ENCODE measurements around the gene GPR89A. TPM values are rescaled to one million over a fixed set of nuclear protein-coding genes. Genes with fewer than 3 reads are reported as not detected.

The GPR89A gene
- total and polyA plus RNA-seq, 2 donors = 21.3 to 25.2 TPM

- H3K9me3 ChIP-seq (ENCODE audit: control insufficient read depth in 2 of 2, insufficient read depth in 1 of 2, low read length in 1 of 2) = no peaks in the 10 kb centered on the region
- no peaks in the 10 kb centered on the region for H3K27me3 ChIP-seq (ENCODE audit: control insufficient read depth in 2 of 2, insufficient read depth in 1 of 2, low read length in 1 of 2)
- DNase-seq (ENCODE audit: low read depth in 6 of 9, low spot score in 9 of 9) = no peak
- no peaks in the 10 kb centered on the region for H3K36me3 ChIP-seq (ENCODE audit: control insufficient read depth in 2 of 2, insufficient read depth in 2 of 2, low read length in 1 of 2)
- H3K4me1 ChIP-seq (ENCODE audit: control insufficient read depth in 2 of 2, insufficient read depth in 2 of 2, low read length in 2 of 2) = peaks cover 0 to 15% of the 10 kb centered on the region in 2 donors
- 95% methylated on average over 11 of the region's 11 CpGs for WGBS
- no peak overlapping the region for H3K4me3 ChIP-seq (ENCODE audit: low read length in 2 of 2)
- H3K27ac ChIP-seq (ENCODE audit: low read depth in 1 of 2, low read length in 1 of 2) = no peak overlapping the region
These were observed 85.1 kb downstream of the GPR89A start for GRCh38 chr1:145692785-145693443.

- no peak for DNase-seq (ENCODE audit: low read depth in 6 of 9, low spot score in 9 of 9)
- peaks cover 0 to 3% of the 10 kb centered on the region in 2 donors for H3K4me1 ChIP-seq (ENCODE audit: control insufficient read depth in 2 of 2, insufficient read depth in 2 of 2, low read length in 2 of 2)
- WGBS = 93% methylated on average over 5 of the region's 5 CpGs
- no peaks in the 10 kb centered on the region for H3K36me3 ChIP-seq (ENCODE audit: control insufficient read depth in 2 of 2, insufficient read depth in 2 of 2, low read length in 1 of 2)
- H3K9me3 ChIP-seq (ENCODE audit: control insufficient read depth in 2 of 2, insufficient read depth in 1 of 2, low read length in 1 of 2) = no peaks in the 10 kb centered on the region
- H3K27ac ChIP-seq (ENCODE audit: low read depth in 1 of 2, low read length in 1 of 2) = no peak overlapping the region
- H3K27me3 ChIP-seq (ENCODE audit: control insufficient read depth in 2 of 2, insufficient read depth in 1 of 2, low read length in 1 of 2) = no peaks in the 10 kb centered on the region
- H3K4me3 ChIP-seq (ENCODE audit: low read length in 2 of 2) = no peak overlapping the region
These were observed 88.2 kb downstream of the GPR89A start for GRCh38 chr1:145695821-145696629.

- Histone ChIP-seq H3K27ac (ENCODE audit: low read depth in 1 of 2, low read length in 1 of 2) (no peak overlapping the region), H3K4me1 (ENCODE audit: control insufficient read depth in 2 of 2, insufficient read depth in 2 of 2, low read length in 2 of 2) (no peaks in the 10 kb centered on the region), H3K27me3 (ENCODE audit: control insufficient read depth in 2 of 2, insufficient read depth in 1 of 2, low read length in 1 of 2) (no peaks in the 10 kb centered on the region), H3K9me3 (ENCODE audit: control insufficient read depth in 2 of 2, insufficient read depth in 1 of 2, low read length in 1 of 2) (no peaks in the 10 kb centered on the region), H3K4me3 (ENCODE audit: low read length in 2 of 2) (no peak overlapping the region), H3K36me3 (ENCODE audit: control insufficient read depth in 2 of 2, insufficient read depth in 2 of 2, low read length in 1 of 2) (no peaks in the 10 kb centered on the region)
- no peak for DNase-seq (ENCODE audit: low read depth in 6 of 9, low spot score in 9 of 9)
- WGBS = 95% methylated on average over 3 of the region's 3 CpGs
These were observed 88.8 kb downstream of the GPR89A start for GRCh38 chr1:145696630-145696960.

- H3K27me3 ChIP-seq (ENCODE audit: control insufficient read depth in 2 of 2, insufficient read depth in 1 of 2, low read length in 1 of 2) = no peaks in the 10 kb centered on the region
- no peak for DNase-seq (ENCODE audit: low read depth in 6 of 9, low spot score in 9 of 9)
- H3K27ac ChIP-seq (ENCODE audit: low read depth in 1 of 2, low read length in 1 of 2) = no peak overlapping the region
- no peaks in the 10 kb centered on the region for H3K4me1 ChIP-seq (ENCODE audit: control insufficient read depth in 2 of 2, insufficient read depth in 2 of 2, low read length in 2 of 2)
- no peak overlapping the region for H3K4me3 ChIP-seq (ENCODE audit: low read length in 2 of 2)
- H3K36me3 ChIP-seq (ENCODE audit: control insufficient read depth in 2 of 2, insufficient read depth in 2 of 2, low read length in 1 of 2) = no peaks in the 10 kb centered on the region
- no peaks in the 10 kb centered on the region for H3K9me3 ChIP-seq (ENCODE audit: control insufficient read depth in 2 of 2, insufficient read depth in 1 of 2, low read length in 1 of 2)
- WGBS = 93% methylated on average over 2 of the region's 2 CpGs
These were observed 93.6 kb downstream of the GPR89A start for GRCh38 chr1:145701306-145701862.

- DNase-seq (ENCODE audit: low read depth in 6 of 9, low spot score in 9 of 9) = no peak
- 90% methylated on average over 2 of the region's 2 CpGs for WGBS
- H3K9me3 ChIP-seq (ENCODE audit: control insufficient read depth in 2 of 2, insufficient read depth in 1 of 2, low read length in 1 of 2) = no peaks in the 10 kb centered on the region
- H3K27me3 ChIP-seq (ENCODE audit: control insufficient read depth in 2 of 2, insufficient read depth in 1 of 2, low read length in 1 of 2) = no peaks in the 10 kb centered on the region
- no peaks in the 10 kb centered on the region for H3K4me1 ChIP-seq (ENCODE audit: control insufficient read depth in 2 of 2, insufficient read depth in 2 of 2, low read length in 2 of 2)
- no peaks in the 10 kb centered on the region for H3K36me3 ChIP-seq (ENCODE audit: control insufficient read depth in 2 of 2, insufficient read depth in 2 of 2, low read length in 1 of 2)
- no peak overlapping the region for H3K27ac ChIP-seq (ENCODE audit: low read depth in 1 of 2, low read length in 1 of 2)
- H3K4me3 ChIP-seq (ENCODE audit: low read length in 2 of 2) = no peak overlapping the region
These were observed 94.3 kb downstream of the GPR89A start for GRCh38 chr1:145702052-145702451.

GRCh38 chr1:145702826-145703225 is 95.0 kb downstream of the GPR89A start:
- DNase-seq (ENCODE audit: low read depth in 6 of 9, low spot score in 9 of 9) = no peak
- Histone ChIP-seq H3K27me3 (ENCODE audit: control insufficient read depth in 2 of 2, insufficient read depth in 1 of 2, low read length in 1 of 2) (no peaks in the 10 kb centered on the region), H3K27ac (ENCODE audit: low read depth in 1 of 2, low read length in 1 of 2) (no peak overlapping the region), H3K9me3 (ENCODE audit: control insufficient read depth in 2 of 2, insufficient read depth in 1 of 2, low read length in 1 of 2) (no peaks in the 10 kb centered on the region), H3K4me3 (ENCODE audit: low read length in 2 of 2) (no peak overlapping the region), H3K36me3 (ENCODE audit: control insufficient read depth in 2 of 2, insufficient read depth in 2 of 2, low read length in 1 of 2) (no peaks in the 10 kb centered on the region), H3K4me1 (ENCODE audit: control insufficient read depth in 2 of 2, insufficient read depth in 2 of 2, low read length in 2 of 2) (no peaks in the 10 kb centered on the region)
- 96% methylated on average over 7 of the region's 7 CpGs for WGBS

- no peak for DNase-seq (ENCODE audit: low read depth in 6 of 9, low spot score in 9 of 9)
- WGBS = 94% methylated on average over 7 of the region's 7 CpGs
- Histone ChIP-seq H3K36me3 (ENCODE audit: control insufficient read depth in 2 of 2, insufficient read depth in 2 of 2, low read length in 1 of 2) (no peaks in the 10 kb centered on the region), H3K4me1 (ENCODE audit: control insufficient read depth in 2 of 2, insufficient read depth in 2 of 2, low read length in 2 of 2) (no peaks in the 10 kb centered on the region), H3K4me3 (ENCODE audit: low read length in 2 of 2) (no peak overlapping the region), H3K27ac (ENCODE audit: low read depth in 1 of 2, low read length in 1 of 2) (no peak overlapping the region), H3K27me3 (ENCODE audit: control insufficient read depth in 2 of 2, insufficient read depth in 1 of 2, low read length in 1 of 2) (no peaks in the 10 kb centered on the region), H3K9me3 (ENCODE audit: control insufficient read depth in 2 of 2, insufficient read depth in 1 of 2, low read length in 1 of 2) (no peaks in the 10 kb centered on the region)
These were observed 97.8 kb downstream of the GPR89A start for GRCh38 chr1:145705622-145706021.

GRCh38 chr1:145706086-145706664 is 98.4 kb downstream of the GPR89A start:
- Histone ChIP-seq H3K4me3 (ENCODE audit: low read length in 2 of 2) (no peak overlapping the region), H3K9me3 (ENCODE audit: control insufficient read depth in 2 of 2, insufficient read depth in 1 of 2, low read length in 1 of 2) (no peaks in the 10 kb centered on the region), H3K36me3 (ENCODE audit: control insufficient read depth in 2 of 2, insufficient read depth in 2 of 2, low read length in 1 of 2) (no peaks in the 10 kb centered on the region), H3K4me1 (ENCODE audit: control insufficient read depth in 2 of 2, insufficient read depth in 2 of 2, low read length in 2 of 2) (no peaks in the 10 kb centered on the region), H3K27me3 (ENCODE audit: control insufficient read depth in 2 of 2, insufficient read depth in 1 of 2, low read length in 1 of 2) (no peaks in the 10 kb centered on the region), H3K27ac (ENCODE audit: low read depth in 1 of 2, low read length in 1 of 2) (no peak overlapping the region)
- WGBS = 93% methylated on average over 2 of the region's 2 CpGs
- no peak for DNase-seq (ENCODE audit: low read depth in 6 of 9, low spot score in 9 of 9)
